CD4-positive, alpha-beta T cell treated with Interleukin-15 for 4 hours (primary cell): ENCODE results near the gene FUT7.

Experiments
- DNase-seq: peaks from one replicate; pipeline ENCODE4 v3.0.0-alpha.2; 2020; ENCODE audit warnings: low spot score

FUT7 gene

DNA sequence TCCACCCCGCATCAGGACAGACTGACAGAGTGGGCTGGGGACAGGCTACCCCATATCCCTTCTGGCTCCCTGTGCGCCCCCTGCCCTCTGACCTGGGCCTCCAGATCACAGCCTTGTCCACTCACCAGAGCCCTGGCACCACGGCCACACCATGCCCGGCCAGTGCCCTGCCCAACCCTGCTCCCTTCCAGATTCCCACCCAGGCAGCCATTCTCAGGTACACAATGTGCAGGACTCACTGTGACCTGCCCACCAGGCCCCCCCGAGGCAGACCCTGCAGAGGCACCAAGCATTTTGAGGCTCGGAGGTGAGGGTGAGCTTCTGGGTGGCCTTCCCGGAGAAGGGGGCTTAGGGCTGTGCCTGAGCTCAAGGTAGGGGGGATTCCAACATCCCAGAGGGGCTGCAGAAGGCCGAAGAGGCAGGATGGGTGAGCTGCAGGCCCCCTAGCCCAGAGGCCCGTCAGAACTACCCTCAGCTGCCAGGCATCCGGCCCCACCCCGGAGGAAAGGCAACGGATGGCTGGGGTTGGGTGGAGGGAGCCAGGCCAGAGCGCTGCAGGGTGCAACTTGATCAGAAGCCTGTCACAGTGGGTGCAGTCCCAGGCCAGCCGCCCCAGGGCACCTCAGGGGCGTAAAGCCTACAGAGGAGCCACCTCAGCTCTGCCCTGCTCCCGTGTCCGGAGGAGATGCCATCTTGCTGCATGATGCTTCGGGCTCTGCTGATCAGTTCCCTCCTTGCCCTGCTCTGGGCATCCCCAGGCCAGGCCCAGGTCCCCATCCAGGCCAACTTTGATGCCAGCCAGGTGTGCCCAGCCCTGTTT lies 49.4 kb downstream of the FUT7 start, which contains the start of gene LCNL1:
Gene LCNL1, plus strand, starts transcription at position 762 of the 820 bp plus-strand sequence. CDS start 594 bp downstream, outside the sequence.
- DNase-seq = no peak

DNA sequence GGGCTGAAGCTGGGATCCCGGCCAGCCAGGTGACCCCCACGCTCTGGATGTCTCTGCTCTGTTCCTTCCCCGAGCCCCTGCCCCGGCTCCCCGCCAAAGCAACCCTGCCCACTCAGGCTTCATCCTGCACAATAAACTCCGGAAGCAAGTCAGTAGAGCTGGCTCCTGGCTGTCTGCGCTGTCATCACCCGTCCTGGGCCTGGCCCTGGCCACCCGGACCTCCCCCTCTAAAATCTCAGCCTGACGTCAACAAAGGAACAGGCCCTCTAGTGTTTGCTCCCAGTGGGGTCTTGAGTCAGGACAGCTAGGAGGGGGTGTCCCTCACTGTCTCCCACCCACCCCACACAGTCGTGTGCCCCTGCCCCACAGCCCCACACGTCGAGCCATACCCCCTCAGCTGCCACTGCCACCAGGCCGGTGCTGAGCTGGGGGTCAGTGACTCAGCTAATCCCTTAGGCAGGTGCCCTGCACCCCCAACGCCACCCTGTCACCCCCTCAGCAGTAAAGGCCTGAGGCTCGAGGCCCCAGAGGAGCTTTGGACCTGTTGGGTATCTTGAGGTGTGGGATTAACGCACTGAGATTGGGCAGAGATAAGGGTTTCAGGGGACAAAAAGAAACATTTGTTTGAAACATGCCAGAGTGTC lies 50.2 kb downstream of the FUT7 start:
- no peak for DNase-seq

DNA sequence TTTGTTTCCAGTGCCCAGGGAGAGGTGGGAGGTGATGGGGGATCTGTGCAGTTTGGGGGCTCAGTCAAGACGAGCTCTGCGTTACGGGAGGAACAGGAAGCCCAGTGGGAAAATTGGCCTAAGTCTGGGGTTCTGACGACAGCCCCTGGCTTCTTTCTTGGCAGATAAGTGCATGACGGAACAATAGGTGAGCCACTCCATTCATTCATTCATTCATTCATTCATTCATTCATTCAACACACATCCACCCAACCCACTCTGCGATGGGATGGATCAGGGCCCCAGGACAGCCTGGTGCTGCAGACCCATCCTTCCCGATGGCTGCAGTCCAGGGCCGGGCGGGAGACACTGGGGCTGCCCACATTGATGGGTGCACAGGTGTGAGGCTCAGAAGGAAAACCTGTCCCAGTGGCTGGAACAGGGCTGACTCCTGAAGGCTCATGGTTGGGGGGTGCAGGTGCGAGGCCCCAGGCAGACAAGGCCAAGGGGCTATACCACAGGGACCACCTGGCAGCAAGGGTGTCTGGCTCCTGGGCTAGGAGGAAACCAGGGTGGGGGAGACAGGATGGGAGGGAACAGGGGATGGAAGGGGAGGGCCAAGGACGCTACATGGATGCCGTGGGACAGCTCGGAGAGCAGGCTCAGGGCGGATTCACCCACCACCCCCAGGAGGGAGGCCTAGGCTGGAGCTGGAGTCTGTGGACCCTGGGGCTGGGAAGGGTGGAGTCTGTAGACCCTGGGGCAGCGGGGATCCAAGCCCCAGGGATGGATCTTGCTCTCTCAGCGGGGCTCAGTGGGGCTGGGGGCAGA lies 51.0 kb downstream of the FUT7 start:
- no peak for DNase-seq
